B cell (primary cell): ENCODE results near the gene RIMBP2. TPM values are rescaled to one million over a fixed set of nuclear protein-coding genes. Genes with fewer than 3 reads are reported as not detected.

Experiments
- ATAC-seq: fragments of 200-7000 bp; cut with Tn5 transposase; one replicate; pipeline ENCODE4 v1.10.0; 2021; ENCODE audit warnings: low read depth, mild to moderate bottlenecking, moderate number of reproducible peaks, moderate library complexity
- CTCF ChIA-PET: fragments of 350-600 bp; sonication (Branson Sonifier 250); formaldehyde crosslinking; loops from one replicate; lab custom pipeline; 2021; ENCODE audit warnings: antibody characterized with exemption, inconsistent platforms; lab: Charles Lee
- POLR2A ChIA-PET: fragments of 350-600 bp; sonication (Branson Sonifier 250); formaldehyde crosslinking; loops from one replicate; lab custom pipeline; 2021; ENCODE audit warnings: antibody characterized with exemption; lab: Charles Lee
- DNase-seq: peaks from one replicate; pipeline ENCODE4 v3.0.0; 2013
- H2AFZ ChIP-seq: 2 replicates; pipeline ENCODE4 v1.6.1; 2012; ENCODE audit warnings: mild to moderate bottlenecking, low read depth, low read length; ENCODE audit not compliant: insufficient read depth, poor library complexity, severe bottlenecking
- H3K27ac ChIP-seq, 2 donors: 1 replicate in 1 of 2; 2 replicates in 1 of 2; pipeline ENCODE4 v1.5.1; 2012 to 2013; ENCODE audit warnings: low read length in 2 of 2, mild to moderate bottlenecking in 2 of 2, moderate library complexity in 1 of 2
- H3K27me3 ChIP-seq, 4 experiments: fragments of 200-600 bp in 1 of 4; sonication (generic) in 1 of 4; replicated peaks in 1 of 4; 1 replicate in 2 of 4; 2 replicates in 2 of 4; pipeline versions ENCODE4 v1.6.1 to v1.7.0; 2013 to 2016; ENCODE audit warnings: low read length in 3 of 4, mild to moderate bottlenecking in 2 of 4, mixed read lengths in 1 of 4, moderate library complexity in 1 of 4; ENCODE audit not compliant: insufficient read depth in 4 of 4, control insufficient read depth in 3 of 4; ENCODE audit errors: control extremely low read depth in 1 of 4
- H3K36me3 ChIP-seq, 2 experiments: replicated peaks in 1 of 2; 1 replicate in 1 of 2; 2 replicates in 1 of 2; pipeline versions ENCODE4 v1.6.1 to v1.7.1; 2013; ENCODE audit warnings: low read length in 1 of 2; ENCODE audit not compliant: insufficient read depth in 2 of 2, control insufficient read depth in 1 of 2; ENCODE audit errors: control extremely low read depth in 1 of 2, extremely low read depth in 1 of 2
- H3K4me1 ChIP-seq, 2 donors: fragments of 200-600 bp in 1 of 2; sonication (generic) in 1 of 2; 1 replicate in 1 of 2; 2 replicates in 1 of 2; pipeline versions ENCODE4 v1.5.1 to v1.6.1; 2013 to 2017; ENCODE audit warnings: low read length in 2 of 2; ENCODE audit not compliant: control insufficient read depth in 2 of 2, insufficient read depth in 2 of 2
- H3K4me2 ChIP-seq: replicated peaks from 2 replicates; pipeline ENCODE3; 2012; ENCODE audit warnings: mild to moderate bottlenecking, low read depth, low read length; ENCODE audit not compliant: poor library complexity, severe bottlenecking
- H3K4me3 ChIP-seq, 5 experiments: fragments of 200-600 bp in 1 of 5; sonication (generic) in 1 of 5; 1 replicate in 3 of 5; 2 replicates in 2 of 5; pipeline versions ENCODE4 v1.5.1 to v1.7.0; 2011 to 2016; ENCODE audit warnings: low read length in 4 of 5, mild to moderate bottlenecking in 4 of 5, low read depth in 2 of 5, control low read depth in 1 of 5, moderate library complexity in 1 of 5; ENCODE audit not compliant: insufficient read depth in 1 of 5; ENCODE audit errors: control extremely low read depth in 1 of 5, extremely low read depth in 1 of 5
- H3K79me2 ChIP-seq: fragments of 200-600 bp; sonication (generic); one replicate; pipeline ENCODE4 v1.6.0; 2016; ENCODE audit warnings: low read length; ENCODE audit not compliant: control insufficient read depth, insufficient read depth
- H3K9ac ChIP-seq: fragments of 200-600 bp; sonication (generic); 2 replicates; pipeline ENCODE4 v1.6.1; 2017; ENCODE audit warnings: mild to moderate bottlenecking, low read length, moderate library complexity
- H3K9me3 ChIP-seq, 3 donors: one replicate each; pipeline versions ENCODE4 v1.6.1 to v1.7.1; 2013; ENCODE audit warnings: low read length in 2 of 3; ENCODE audit not compliant: control insufficient read depth in 2 of 3, insufficient read depth in 1 of 3; ENCODE audit errors: control extremely low read depth in 1 of 3
- H4K20me1 ChIP-seq: 2 replicates; pipeline ENCODE4 v1.6.0; 2012; ENCODE audit warnings: mild to moderate bottlenecking, low read length; ENCODE audit not compliant: insufficient read depth, control insufficient read depth, poor library complexity, severe bottlenecking
- H3K27ac Mint-ChIP-seq: one replicate; pipeline ENCODE4 v1.8.0; 2021; ENCODE audit warnings: mixed read lengths
- H3K27me3 Mint-ChIP-seq: one replicate; pipeline ENCODE4 v1.8.0; 2021; ENCODE audit warnings: mixed read lengths
- H3K4me1 Mint-ChIP-seq: one replicate; pipeline ENCODE4 v1.8.0; 2021; ENCODE audit warnings: mixed read lengths
- H3K4me3 Mint-ChIP-seq: one replicate; pipeline ENCODE4 v1.8.0; 2021; ENCODE audit warnings: mixed read lengths
- H3K9me3 Mint-ChIP-seq: one replicate; pipeline ENCODE4 v1.8.0; 2022; ENCODE audit warnings: mixed read lengths; ENCODE audit not compliant: insufficient read depth
- CTCF ChIP-seq: fragments of 200-600 bp; IDR thresholded peaks from one replicate; pipeline ENCODE4 v1.8.0; 2022; ENCODE audit warnings: antibody characterized with exemption, mild to moderate bottlenecking
- EZH2 ChIP-seq: IDR thresholded peaks from 2 replicates; pipeline ENCODE4 v1.6.1; 2012; ENCODE audit warnings: borderline replicate concordance, low read depth, mild to moderate bottlenecking, moderate library complexity, low read length; ENCODE audit not compliant: insufficient read depth, poor library complexity, severe bottlenecking
- WGBS: methylation state at CpG from one replicate; pipeline ENCODE4 v1.1.5; 2013; ENCODE audit warnings: missing lambda C conversion rate; ENCODE audit not compliant: insufficient coverage; 5-methylcytosine and 5-hydroxymethylcytosine counted together
- intact Hi-C: fragments of 100-400 bp; cut with micrococcal nuclease; formaldehyde crosslinking; loops from one replicate; pipeline ENCODE4 v1.10.0; 2022
- polyA plus RNA-seq: library from polyadenylated mRNA; depleted of rRNA; stranded (reverse); fragments of >200 nt; gene quantifications from 2 replicates; pipeline ENCODE4 v1.2.3, GENCODE V29; 2012
- total RNA-seq, 2 donors: library from RNA; stranded (reverse); fragments of 120-200 nt in 1 of 2; gene quantifications; 1 replicate in 1 of 2; 2 replicates in 1 of 2; pipeline versions ENCODE4 v1.2.3 to v1.2.4, GENCODE V29; 2013 to 2022

Gene RIMBP2
- total and polyA plus RNA-seq, 2 donors (not counting 1 experiment from before 2014, with no cell fraction given), result not detected

- ATAC-seq, result no peak
- Mint-ChIP-seq H3K4me3 (no peak overlapping the region), H3K9me3 (peaks cover 2% of the 10 kb centered on the region), H3K27ac (no peak overlapping the region), H3K27me3 (peaks cover 8% of the 10 kb centered on the region), H3K4me1 (no peaks in the 10 kb centered on the region)
- WGBS, result 86% methylated on average over 6 of the region's 6 CpGs
- H3K27me3 ChIP-seq, result no peaks in the 10 kb centered on the region
- H3K27ac ChIP-seq, result no peak overlapping the region
- no peaks in the 10 kb centered on the region for H4K20me1 ChIP-seq
- intact Hi-C loops, result no loop called here
- no peak for DNase-seq
- no peaks in the 10 kb centered on the region for H3K4me1 ChIP-seq
- no peaks in the 10 kb centered on the region for H3K36me3 ChIP-seq
- H2AFZ ChIP-seq, result no peak overlapping the region
- ChIA-PET CTCF (no interaction called here), POLR2A (no interaction called here)
- TF ChIP-seq EZH2 (no peak), CTCF (no peak)
- no peaks in the 10 kb centered on the region for H3K9me3 ChIP-seq
- no peak overlapping the region for H3K9ac ChIP-seq
- H3K79me2 ChIP-seq, result no peaks in the 10 kb centered on the region
- H3K4me3 ChIP-seq, result no peak overlapping the region
- H3K4me2 ChIP-seq, result no peak overlapping the region
Observed at GRCh38 chr12:130620756-130621155, 95.3 kb downstream of the RIMBP2 start.

- Mint-ChIP-seq H3K9me3 (peaks cover 2% of the 10 kb centered on the region), H3K27me3 (peaks cover 8% of the 10 kb centered on the region), H3K4me1 (no peaks in the 10 kb centered on the region), H3K27ac (no peak overlapping the region), H3K4me3 (no peak overlapping the region)
- no peaks in the 10 kb centered on the region for H3K36me3 ChIP-seq
- WGBS, result 95% methylated on average over 14 of the region's 14 CpGs
- H2AFZ ChIP-seq, result no peak overlapping the region
- no peak overlapping the region for H3K4me2 ChIP-seq
- no peaks in the 10 kb centered on the region for H3K9me3 ChIP-seq
- DNase-seq, result no peak
- H3K4me3 ChIP-seq, result no peak overlapping the region
- H4K20me1 ChIP-seq, result no peaks in the 10 kb centered on the region
- ATAC-seq, result no peak
- H3K9ac ChIP-seq, result no peak overlapping the region
- CTCF ChIA-PET, result no interaction called here
- intact Hi-C loops, result no loop called here
- TF ChIP-seq EZH2 (no peak), CTCF (no peak)
- POLR2A ChIA-PET, result no interaction called here
- no peak overlapping the region for H3K27ac ChIP-seq
- no peaks in the 10 kb centered on the region for H3K4me1 ChIP-seq
- no peaks in the 10 kb centered on the region for H3K27me3 ChIP-seq
- no peaks in the 10 kb centered on the region for H3K79me2 ChIP-seq
Observed at GRCh38 chr12:130620281-130620680, 95.8 kb downstream of the RIMBP2 start.
